HepG2 (cell line): ENCODE measurements around the gene DDR2. TPM values are rescaled to one million over a fixed set of nuclear protein-coding genes. Genes with fewer than 3 reads are reported as not detected.

Experiments used
- ATAC-seq: fragments of 200-7000 bp; cut with Tn5 transposase; 3 replicates; pipeline ENCODE4 v1.9.1; 2020; ENCODE audit warnings: mild to moderate bottlenecking, moderate library complexity
- BruUV-seq: library from RNA; stranded (reverse); fragments of 400-500 nt; replicated peaks from 2 replicates; lab custom pipeline; 2021; lab: Mats Ljungman, UMichigan
- CTCF ChIA-PET: fragments of 300-600 bp; formaldehyde crosslinking; extraction: SDS; loops from one replicate; lab custom pipeline; 2021; ENCODE audit warnings: low total read pairs, inconsistent platforms, low intra/inter-chr PET ratio; lab: Yijun Ruan, JAX
- POLR2A ChIA-PET: fragments of 350-600 bp; sonication (Branson Sonifier 250); formaldehyde crosslinking; loops from one replicate; lab custom pipeline; 2020; ENCODE audit warnings: antibody characterized with exemption, inconsistent platforms; lab: Yijun Ruan, JAX
- DNase-seq: peaks from one replicate; pipeline ENCODE4 v3.0.0-alpha.2; 2015; ENCODE audit warnings: low spot score
- FAIRE-seq: peaks from 3 replicates; lab custom pipeline; 2011; peaks lifted over from hg19 to GRCh38; lab: Jason Lieb, UNC
- H2AFZ ChIP-seq: one replicate; pipeline ENCODE4 v1.6.1; 2011; ENCODE audit warnings: low read length, inconsistent platforms
- H3K27ac ChIP-seq: fragments of 300-600 bp; 3 replicates; pipeline ENCODE4 v1.8.0; 2011; ENCODE audit warnings: mixed run types, mild to moderate bottlenecking, mixed read lengths, low read length, inconsistent platforms; ENCODE audit not compliant: insufficient read depth; ENCODE audit errors: extremely low read length
- H3K27me3 ChIP-seq, 2 experiments: fragments of 200-600 bp in 1 of 2; 2 replicates in 1 of 2; 3 replicates in 1 of 2; pipeline versions ENCODE4 v1.6.0 to v1.8.0; 2011; ENCODE audit warnings: low read length in 2 of 2, mild to moderate bottlenecking in 2 of 2, moderate library complexity in 2 of 2, inconsistent platforms in 1 of 2; ENCODE audit not compliant: insufficient read depth in 2 of 2, control insufficient read depth in 1 of 2
- H3K36me3 ChIP-seq, 2 experiments: fragments of 200-600 bp in 1 of 2; replicated peaks in 1 of 2; 2 replicates in 1 of 2; 3 replicates in 1 of 2; pipeline versions ENCODE4 v1.5.1 to v1.8.0; 2011; ENCODE audit warnings: low read length in 2 of 2, inconsistent platforms in 1 of 2; ENCODE audit not compliant: insufficient read depth in 2 of 2, control insufficient read depth in 1 of 2
- H3K4me1 ChIP-seq: 2 replicates; pipeline ENCODE4 v1.5.1; 2012; ENCODE audit warnings: low read length, inconsistent platforms; ENCODE audit not compliant: insufficient read depth
- H3K4me2 ChIP-seq: 2 replicates; pipeline ENCODE4 v1.6.0; 2011; ENCODE audit warnings: low read depth, low read length, inconsistent platforms
- H3K4me3 ChIP-seq, 3 experiments: fragments of 200-600 bp in 1 of 3; sonication (generic), shearing (Covaris generic) in 1 of 3; replicated peaks in 1 of 3; 2 replicates each; pipeline ENCODE4 v1.5.1; 2011 to 2016; ENCODE audit warnings: low read length in 3 of 3, inconsistent platforms in 2 of 3, low read depth in 2 of 3, mild to moderate bottlenecking in 2 of 3, control low read depth in 1 of 3, mixed read lengths in 1 of 3; ENCODE audit not compliant: insufficient read depth in 1 of 3
- H3K79me2 ChIP-seq: one replicate; pipeline ENCODE4 v1.6.1; 2011; ENCODE audit warnings: low read length, inconsistent platforms; ENCODE audit not compliant: insufficient read depth
- H3K9ac ChIP-seq: 2 replicates; pipeline ENCODE4 v1.6.0; 2011; ENCODE audit warnings: mild to moderate bottlenecking, low read depth, low read length, inconsistent platforms; ENCODE audit not compliant: insufficient read depth
- H3K9me3 ChIP-seq: 2 replicates; pipeline ENCODE4 v1.5.1; 2012; ENCODE audit warnings: mild to moderate bottlenecking, low read length
- H4K20me1 ChIP-seq: 2 replicates; pipeline ENCODE4 v1.6.0; 2011; ENCODE audit warnings: inconsistent platforms, mild to moderate bottlenecking, low read length, moderate library complexity; ENCODE audit not compliant: insufficient read depth
- BCLAF1 ChIP-seq: fragments of 450-650 bp; IDR thresholded peaks from 2 replicates; pipeline ENCODE4 v1.6.1; 2017; ENCODE audit warnings: mild to moderate bottlenecking
- CCAR2 ChIP-seq: fragments of 200-400 bp; formaldehyde crosslinking; optimal IDR thresholded peaks from 2 replicates; pipeline ENCODE3; 2018; ENCODE audit warnings: low read depth, mild to moderate bottlenecking, low read length, moderate library complexity
- HMGA1 ChIP-seq: sonication (generic); formaldehyde crosslinking; conservative IDR thresholded peaks from 2 replicates; pipeline ENCODE4 v1.4.0; 2020; ENCODE audit warnings: missing genetic modification reagents
- IRX3 ChIP-seq: sonication (generic); formaldehyde crosslinking; IDR thresholded peaks from 2 replicates; pipeline ENCODE4 v1.8.1; 2023; ENCODE audit warnings: mild to moderate bottlenecking, low read depth, missing genetic modification reagents, borderline replicate concordance
- KDM1A ChIP-seq: IDR thresholded peaks from 2 replicates; pipeline ENCODE4 v1.6.1; 2016; ENCODE audit warnings: missing compliant biosample characterization
- MEF2D ChIP-seq: sonication (generic); formaldehyde crosslinking; IDR thresholded peaks from 2 replicates; pipeline ENCODE4 v1.5.1; 2020; ENCODE audit warnings: mild to moderate bottlenecking, missing genetic modification reagents
- MIER2 ChIP-seq: IDR thresholded peaks from 2 replicates; pipeline ENCODE4 v1.6.1; 2016; ENCODE audit warnings: missing biosample characterization, missing genetic modification reagents
- NPAS2 ChIP-seq: sonication (generic); formaldehyde crosslinking; IDR thresholded peaks from 2 replicates; pipeline ENCODE4 v1.8.0; 2022; ENCODE audit warnings: mild to moderate bottlenecking, missing genetic modification reagents, borderline replicate concordance
- STAG1 ChIP-seq: sonication (generic); formaldehyde crosslinking; IDR thresholded peaks from 2 replicates; pipeline ENCODE4 v1.4.0; 2020; ENCODE audit warnings: missing genetic modification reagents
- XBP1 ChIP-seq: sonication (generic); formaldehyde crosslinking; IDR thresholded peaks from 2 replicates; pipeline ENCODE4 v1.5.0; 2020; ENCODE audit warnings: missing genetic modification reagents
- ZFP1 ChIP-seq: IDR thresholded peaks from 2 replicates; pipeline ENCODE4 v1.6.1; 2016
- ZNF275 ChIP-seq: sonication (generic); formaldehyde crosslinking; IDR thresholded peaks from 2 replicates; pipeline ENCODE4 v1.8.0; 2022; ENCODE audit warnings: missing genetic modification reagents, mild to moderate bottlenecking, inconsistent platforms, borderline replicate concordance
- ZNF280B ChIP-seq: sonication (generic); formaldehyde crosslinking; IDR thresholded peaks from 2 replicates; pipeline ENCODE4 v1.5.0; 2020; ENCODE audit warnings: missing genetic modification reagents, mild to moderate bottlenecking, borderline replicate concordance
- ZNF567 ChIP-seq: sonication (generic); formaldehyde crosslinking; IDR thresholded peaks from 2 replicates; pipeline ENCODE4 v1.8.1; 2023; ENCODE audit warnings: mild to moderate bottlenecking, missing genetic modification reagents, borderline replicate concordance
- ZNF574 ChIP-seq: sonication (generic); formaldehyde crosslinking; IDR thresholded peaks from 2 replicates; pipeline ENCODE4 v1.4.0; 2020; ENCODE audit warnings: missing genetic modification reagents
- WGBS: methylation state at CpG from one replicate; pipeline ENCODE4 v1.1.6; 2017; ENCODE audit warnings: low lambda C conversion rate; 5-methylcytosine and 5-hydroxymethylcytosine counted together
- in situ Hi-C: cut with HindIII; loops from 2 replicates; pipeline ENCODE4 v1.10.0; 2017; ENCODE audit warnings: low pct_unique_long_range_greater_than_20kb; ENCODE audit not compliant: extremely low pct_ligation_motif_present
- intact Hi-C: fragments of 100-400 bp; cut with micrococcal nuclease; formaldehyde crosslinking; loops from one replicate; pipeline ENCODE4 v1.10.0; 2022; ENCODE audit not compliant: unreplicated experiment
- polyA plus RNA-seq, 8 experiments: library from polyadenylated mRNA; depleted of rRNA in 3 of 8; stranded (reverse) in 7 of 8; unstranded in 1 of 8; fragments of >200 nt; fragmentation: Illumina TruSeq in 4 of 8; extraction: Trizol in 4 of 8; gene quantifications; 2 replicates each; pipeline versions ENCODE4 v1.2.1 to v1.2.3, GENCODE V29; 2011 to 2016; ENCODE audit warnings: low read depth in 4 of 8, missing spikeins in 1 of 8, mixed read lengths in 1 of 8; ENCODE audit not compliant: insufficient read depth in 1 of 8
- total RNA-seq, 5 experiments: library from RNA; depleted of rRNA; stranded (reverse); fragments of >200 nt; fragmentation: Illumina TruSeq; extraction: Trizol; gene quantifications; 2 replicates each; pipeline ENCODE4 v1.2.3, GENCODE V29; 2016; ENCODE audit warnings: low read depth in 1 of 5

DDR2 gene
- total and polyA plus RNA-seq, 2 of the 13 experiments (the other 11 are each of a cell fraction or from before 2014, with no cell fraction given), result 0.36 to 0.38 TPM

- Histone ChIP-seq H3K36me3 (no peaks in the 10 kb centered on the region), H3K9me3 (no peaks in the 10 kb centered on the region), H3K4me3 (no peak overlapping the region), H3K4me2 (no peak overlapping the region), H3K79me2 (no peaks in the 10 kb centered on the region), H3K4me1 (no peaks in the 10 kb centered on the region), H3K9ac (no peak overlapping the region), H4K20me1 (no peaks in the 10 kb centered on the region), H2AFZ (no peak overlapping the region), H3K27ac (no peak overlapping the region), H3K27me3 (no peaks in the 10 kb centered on the region)
- FAIRE-seq, result no peak
- no peak for ATAC-seq
- WGBS, result 90% methylated on average over 3 of the region's 3 CpGs
- intact Hi-C loops (no loop called here), in situ Hi-C loops (no loop called here)
- DNase-seq, result no peak
- ChIA-PET POLR2A (no interaction called here), CTCF (no interaction called here)
- BruUV-seq, result no TSS peak
- TF ChIP-seq BCLAF1 (no peak), NPAS2 (CRISPR knock-in tag) (no peak), ZNF574 (CRISPR knock-in tag) (no peak), STAG1 (CRISPR knock-in tag) (no peak), ZNF567 (CRISPR knock-in tag) (no peak), KDM1A (no peak), MEF2D (no peak), ZFP1 (CRISPR knock-in tag) (no peak), CCAR2 (no peak), ZNF280B (CRISPR knock-in tag) (no peak), MIER2 (CRISPR knock-in tag) (no peak), IRX3 (CRISPR knock-in tag) (no peak), ZNF275 (CRISPR knock-in tag) (no peak), HMGA1 (no peak), XBP1 (CRISPR knock-in tag) (no peak)
These were observed 74.3 kb downstream of the DDR2 start for GRCh38 chr1:162706606-162707005.
